ENCODE results near the gene STARD5. TPM values are rescaled to one million over a fixed set of nuclear protein-coding genes. Genes with fewer than 3 reads are reported as not detected.

Gene STARD5
- total RNA-seq, 1 donor from 2014 or later: 4.0 TPM

- Mint-ChIP-seq H3K4me3 (ENCODE audit: low read depth) (no peak overlapping the region), H3K27ac (no peak overlapping the region), H3K4me1 (ENCODE audit: low read depth) (peaks cover 13% of the 10 kb centered on the region), H3K9me3 (ENCODE audit: low read depth) (no peaks in the 10 kb centered on the region), H3K36me3 (ENCODE audit: insufficient read depth) (no peaks in the 10 kb centered on the region), H3K27me3 (peaks cover 33% of the 10 kb centered on the region)
- TF ChIP-seq CTCF (IDR thresholded peaks at IDR 0.05; ENCODE audit: unreplicated experiment): no peak
- DNase-seq (ENCODE audit: low spot score, unreplicated experiment): no peak
These were observed 3.6 kb upstream of the STARD5 start for GRCh38 chr15:81327516-81327915.

- no peak overlapping the region for H3K27ac Mint-ChIP-seq
- peaks cover 28% of the 10 kb centered on the region for H3K27me3 Mint-ChIP-seq
- TF ChIP-seq CTCF (IDR thresholded peaks at IDR 0.05; ENCODE audit: unreplicated experiment): no peak
- no peak for DNase-seq (ENCODE audit: low spot score, unreplicated experiment)
- peaks cover 13% of the 10 kb centered on the region for H3K4me1 Mint-ChIP-seq (ENCODE audit: low read depth)
- H3K4me3 Mint-ChIP-seq (ENCODE audit: low read depth): no peak overlapping the region
- no peaks in the 10 kb centered on the region for H3K36me3 Mint-ChIP-seq (ENCODE audit: insufficient read depth)
- no peaks in the 10 kb centered on the region for H3K9me3 Mint-ChIP-seq (ENCODE audit: low read depth)
These were observed 2.7 kb upstream of the STARD5 start for GRCh38 chr15:81326466-81327212.

- no peak for TF ChIP-seq CTCF (IDR thresholded peaks at IDR 0.05; ENCODE audit: unreplicated experiment)
- DNase-seq (ENCODE audit: low spot score, unreplicated experiment): no peak
- Mint-ChIP-seq H3K9me3 (ENCODE audit: low read depth) (no peaks in the 10 kb centered on the region), H3K36me3 (ENCODE audit: insufficient read depth) (no peaks in the 10 kb centered on the region), H3K27ac (peak overlapping the region; percentile 84), H3K27me3 (peaks cover 17% of the 10 kb centered on the region), H3K4me1 (ENCODE audit: low read depth) (peaks cover 4% of the 10 kb centered on the region), H3K4me3 (ENCODE audit: low read depth) (peak overlapping the region; percentile 98)
These were observed 390 bp downstream of the STARD5 start for GRCh38 chr15:81323559-81323943.

- no peaks in the 10 kb centered on the region for H3K9me3 Mint-ChIP-seq (ENCODE audit: low read depth)
These were observed 1.2 kb downstream of the STARD5 start for GRCh38 chr15:81322676-81323253.

GRCh38 chr15:81321667-81322066 is 2.3 kb downstream of the STARD5 start:
- Mint-ChIP-seq H3K9me3 (ENCODE audit: low read depth) (no peaks in the 10 kb centered on the region), H3K4me1 (ENCODE audit: low read depth) (peaks cover 4% of the 10 kb centered on the region), H3K36me3 (ENCODE audit: insufficient read depth) (no peaks in the 10 kb centered on the region), H3K27ac (no peak overlapping the region), H3K27me3 (peaks cover 14% of the 10 kb centered on the region), H3K4me3 (ENCODE audit: low read depth) (no peak overlapping the region)
- DNase-seq (ENCODE audit: low spot score, unreplicated experiment): no peak
- no peak for TF ChIP-seq CTCF (IDR thresholded peaks at IDR 0.05; ENCODE audit: unreplicated experiment)

More at GRCh38 chr15:81322676-81323253, 1.2 kb downstream of the STARD5 start:
- Mint-ChIP-seq H3K27ac (no peak overlapping the region), H3K36me3 (ENCODE audit: insufficient read depth) (no peaks in the 10 kb centered on the region), H3K27me3 (peaks cover 17% of the 10 kb centered on the region), H3K4me3 (ENCODE audit: low read depth) (peak overlapping the region; percentile 50), H3K4me1 (ENCODE audit: low read depth) (peaks cover 4% of the 10 kb centered on the region)
- DNase-seq (ENCODE audit: low spot score, unreplicated experiment): no peak
- no peak for TF ChIP-seq CTCF (IDR thresholded peaks at IDR 0.05; ENCODE audit: unreplicated experiment)

Measured in progenitor cell of endocrine pancreas (in vitro differentiated cells).